Testis (tissue), 2 donors: ENCODE results near the gene AHCY.

Source experiments
- CTCF ChIP-seq, 3 experiments: fragments of 450-650 bp in 2 of 3; fragments of 200-600 bp in 1 of 3; sonication (generic) in 1 of 3; IDR thresholded peaks; one replicate each; pipeline ENCODE4 v1.5.1; 2016 to 2019; ENCODE audit warnings: antibody characterized with exemption in 3 of 3, mild to moderate bottlenecking in 2 of 3, moderate library complexity in 1 of 3
- POLR2A ChIP-seq: fragments of 450-650 bp; IDR thresholded peaks from one replicate; pipeline ENCODE4 v1.6.1; 2017; ENCODE audit warnings: antibody characterized with exemption, mild to moderate bottlenecking, moderate library complexity

DNA sequence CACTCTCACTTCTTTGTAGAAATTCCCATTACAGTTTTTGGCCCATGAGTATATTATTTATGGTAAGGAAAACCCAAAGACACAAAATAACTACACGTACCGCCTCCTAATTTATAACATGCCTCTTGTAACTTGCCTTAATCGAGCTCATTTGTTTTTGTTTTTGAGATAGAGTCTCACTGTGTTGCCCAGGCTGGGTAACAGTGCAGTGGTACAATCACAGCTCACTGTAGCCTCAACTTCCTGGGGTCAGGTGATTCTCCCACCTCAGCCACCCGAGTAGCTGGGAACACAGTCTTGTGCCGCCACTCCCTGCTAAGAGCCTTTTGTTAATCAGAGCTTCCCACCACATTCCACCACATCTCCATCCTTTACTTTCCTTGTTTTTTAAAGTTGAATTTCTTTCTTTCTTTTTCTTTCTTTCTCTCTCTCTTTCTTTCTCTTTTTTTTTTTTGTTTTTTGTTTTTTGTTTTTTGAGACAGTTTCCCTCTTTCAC lies 46.5 kb downstream of the AHCY start:
- TF ChIP-seq POLR2A = no peak
- TF ChIP-seq CTCF (IDR thresholded peaks at IDR 0.05) = no peak
